Mucosa of stomach (tissue), 1 donor: ENCODE measurements around the gene MARCHF3.
"Not testable (repeated sequence)": the region's sequence is repeated elsewhere in the genome, so short reads cannot be mapped to it uniquely, and the experiment has no call there.

ENCODE experiments used
- H3K27me3 ChIP-seq: one replicate; pipeline ENCODE4 v1.7.0; 2013; ENCODE audit warnings: mild to moderate bottlenecking, low read length; ENCODE audit not compliant: control insufficient read depth, insufficient read depth
- H3K36me3 ChIP-seq: one replicate; pipeline ENCODE4 v1.7.0; 2013; ENCODE audit warnings: low read length; ENCODE audit not compliant: control insufficient read depth, insufficient read depth
- H3K4me1 ChIP-seq: one replicate; pipeline ENCODE4 v1.7.0; 2013; ENCODE audit warnings: mild to moderate bottlenecking, low read length; ENCODE audit not compliant: control insufficient read depth, insufficient read depth
- H3K4me3 ChIP-seq: one replicate; pipeline ENCODE4 v1.7.0; 2013; ENCODE audit warnings: low read length
- H3K9ac ChIP-seq: one replicate; pipeline ENCODE4 v1.7.0; 2013; ENCODE audit warnings: mild to moderate bottlenecking, low read length, moderate library complexity
- H3K9me3 ChIP-seq: one replicate; pipeline ENCODE4 v1.7.0; 2013; ENCODE audit warnings: mild to moderate bottlenecking, low read length, moderate library complexity; ENCODE audit not compliant: control insufficient read depth
- donor health status: Pancreatic carcinoma.

MARCHF3 gene

DNA sequence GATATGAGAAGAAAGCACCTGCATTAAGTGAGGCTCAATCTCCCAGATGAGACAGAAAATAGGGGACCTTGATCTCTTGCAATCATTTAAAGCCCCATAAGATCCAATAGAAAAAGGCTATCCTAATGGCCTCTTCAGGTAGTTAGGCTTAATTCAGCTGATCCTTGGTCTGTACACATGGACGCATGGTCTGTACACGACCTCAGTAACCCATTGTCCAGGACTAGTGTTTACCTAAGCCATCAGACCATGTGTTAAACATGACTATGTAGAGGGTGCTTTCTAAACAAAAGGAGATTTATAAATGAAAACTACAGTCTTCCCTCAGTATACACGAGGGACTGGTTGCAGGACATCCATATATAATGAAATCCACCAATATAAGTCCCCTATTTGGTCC is 7.5 kb downstream of the MARCHF3 start:
- H3K9ac ChIP-seq: no peak overlapping the region

DNA sequence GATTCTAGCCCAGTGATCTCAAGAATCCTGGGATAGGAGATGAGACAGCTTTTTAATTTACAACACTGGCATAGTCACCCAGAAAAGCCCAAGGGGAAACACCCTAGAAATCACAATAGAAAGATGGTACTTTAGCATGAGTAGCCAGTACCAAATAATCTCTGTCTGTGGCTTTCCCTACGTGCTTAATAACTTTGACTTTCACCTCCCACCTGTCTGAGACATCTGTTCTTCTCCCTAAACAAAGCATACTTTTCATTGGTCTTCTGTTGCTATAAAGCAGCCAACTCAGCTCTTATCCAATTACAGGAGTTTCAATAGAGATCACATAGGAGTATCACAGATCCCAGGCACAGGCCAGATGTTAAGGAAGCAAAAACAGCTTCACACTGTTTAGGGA is 10.4 kb downstream of the MARCHF3 start:
- no peak overlapping the region for H3K4me3 ChIP-seq
- H3K9me3 ChIP-seq: no peaks in the 10 kb centered on the region
- H3K36me3 ChIP-seq: no peaks in the 10 kb centered on the region
- no peaks in the 10 kb centered on the region for H3K27me3 ChIP-seq
- no peak overlapping the region for H3K9ac ChIP-seq
- H3K4me1 ChIP-seq: no peaks in the 10 kb centered on the region

More for the DNA sequence above, 7.5 kb downstream of the MARCHF3 start:
- Histone ChIP-seq H3K36me3 (no peaks in the 10 kb centered on the region), H3K4me1 (no peaks in the 10 kb centered on the region), H3K9me3 (no peaks in the 10 kb centered on the region), H3K4me3 (no peak overlapping the region), H3K27me3 (no peaks in the 10 kb centered on the region)

DNA sequence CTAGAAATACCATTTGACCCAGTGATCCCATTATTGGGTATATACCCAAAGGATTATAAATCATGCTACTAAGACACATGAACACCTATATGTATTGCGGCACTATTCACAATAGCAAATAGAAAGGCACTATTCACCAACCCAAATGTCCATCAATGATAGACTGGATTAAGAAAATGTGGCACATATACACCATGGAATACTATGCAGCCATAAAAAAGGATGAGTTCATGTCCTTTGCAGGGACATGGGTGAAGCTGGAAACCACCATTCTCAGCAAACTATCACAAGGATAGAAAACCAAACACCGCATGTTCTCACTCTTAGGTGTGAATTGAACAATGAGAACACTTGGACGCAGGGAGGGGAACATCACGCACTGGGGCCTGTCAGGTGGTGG is 13.6 kb downstream of the MARCHF3 start:
- H3K36me3 ChIP-seq, H3K9ac ChIP-seq, H3K9me3 ChIP-seq, H3K27me3 ChIP-seq, H3K4me1 ChIP-seq, H3K4me3 ChIP-seq: not testable (repeated sequence)

DNA sequence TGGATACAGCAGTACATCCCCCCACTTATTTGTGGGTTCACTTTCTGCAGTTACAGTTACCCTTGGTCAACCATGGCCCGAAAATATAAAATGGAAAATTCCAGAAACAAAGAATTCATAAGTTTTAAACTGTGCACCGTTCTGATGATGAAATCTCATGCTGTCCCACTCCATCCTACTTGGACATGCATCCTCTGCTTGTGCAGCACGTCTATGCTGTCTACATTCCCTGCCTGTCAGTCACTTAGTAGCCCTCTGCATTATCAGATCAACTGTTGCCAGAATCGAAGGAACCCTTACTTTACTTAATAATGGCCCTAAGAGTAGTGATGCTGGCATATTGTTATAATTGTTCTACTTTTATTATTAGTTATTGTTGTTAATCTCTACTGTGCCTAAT is 14.6 kb downstream of the MARCHF3 start:
- Histone ChIP-seq H3K27me3 (no peaks in the 10 kb centered on the region), H3K4me1 (peaks cover 4% of the 10 kb centered on the region), H3K36me3 (no peaks in the 10 kb centered on the region), H3K9me3 (no peaks in the 10 kb centered on the region), H3K9ac (no peak overlapping the region), H3K4me3 (no peak overlapping the region)

DNA sequence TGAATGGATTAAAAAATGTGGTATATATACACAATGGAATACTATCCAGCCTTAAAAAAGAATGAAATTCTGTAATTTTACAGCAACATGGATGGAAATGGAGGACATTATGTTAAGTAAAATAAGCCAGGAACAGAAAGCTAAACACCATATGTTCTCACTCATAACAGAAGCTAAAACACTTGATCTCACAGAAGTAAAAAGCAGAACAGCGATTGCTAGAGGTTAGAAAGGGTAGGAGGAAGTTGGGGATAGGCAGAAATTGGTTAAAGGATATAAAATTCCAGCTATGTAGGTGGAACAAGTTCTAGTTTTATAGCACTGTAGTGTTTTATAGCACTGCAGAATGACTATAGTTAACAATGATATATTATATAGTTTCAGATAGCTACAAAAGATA is 15.8 kb downstream of the MARCHF3 start:
- Histone ChIP-seq H3K4me1 (peaks cover 5% of the 10 kb centered on the region), H3K4me3 (no peak overlapping the region), H3K9me3 (no peaks in the 10 kb centered on the region), H3K27me3 (no peaks in the 10 kb centered on the region), H3K36me3 (no peaks in the 10 kb centered on the region), H3K9ac (no peak overlapping the region)

DNA sequence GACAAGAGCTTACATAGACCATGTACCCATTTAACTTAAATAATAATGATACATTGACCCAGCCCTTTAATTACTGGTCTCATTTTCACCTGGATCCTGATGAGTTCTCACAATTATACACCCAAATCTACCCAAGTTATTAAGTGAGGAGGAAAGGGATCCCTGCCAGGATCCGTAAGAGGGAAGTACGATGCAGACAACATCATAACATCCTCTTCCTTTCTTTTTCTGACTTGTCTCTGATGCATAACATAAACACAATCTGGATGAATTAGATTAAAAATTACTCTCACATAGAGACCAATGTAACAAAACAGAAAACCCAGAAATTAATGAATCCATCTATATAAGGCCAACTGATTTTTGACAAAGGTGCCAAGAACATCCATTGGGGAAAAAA is 17.0 kb downstream of the MARCHF3 start:
- no peaks in the 10 kb centered on the region for H3K36me3 ChIP-seq
- no peak overlapping the region for H3K4me3 ChIP-seq

DNA sequence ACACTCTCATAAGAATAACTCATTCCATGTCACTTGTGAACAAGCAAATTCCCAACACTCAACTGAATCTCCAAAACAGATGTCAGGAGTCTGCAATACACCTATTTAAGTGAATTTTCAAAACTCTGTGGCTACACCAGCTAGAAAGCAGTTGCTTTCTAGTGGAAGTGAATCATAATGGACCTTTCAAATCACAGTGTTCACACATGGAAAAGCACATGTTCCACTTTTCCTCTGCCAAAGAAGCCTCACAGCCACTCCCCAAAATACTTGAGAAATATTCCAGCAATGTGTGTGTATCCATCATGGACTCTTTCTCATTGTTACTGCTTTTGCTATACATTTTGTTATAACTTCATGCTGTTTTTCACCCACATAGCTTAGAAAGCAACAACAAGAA is 17.4 kb downstream of the MARCHF3 start:
- Histone ChIP-seq H3K36me3 (no peaks in the 10 kb centered on the region), H3K9me3 (no peaks in the 10 kb centered on the region), H3K9ac (no peak overlapping the region), H3K4me1 (peaks cover 9% of the 10 kb centered on the region), H3K27me3 (no peaks in the 10 kb centered on the region), H3K4me3 (no peak overlapping the region)

More for the DNA sequence above, 17.0 kb downstream of the MARCHF3 start:
- no peak overlapping the region for H3K9ac ChIP-seq
- H3K9me3 ChIP-seq: no peaks in the 10 kb centered on the region
- peaks cover 9% of the 10 kb centered on the region for H3K4me1 ChIP-seq
- H3K27me3 ChIP-seq: no peaks in the 10 kb centered on the region

DNA sequence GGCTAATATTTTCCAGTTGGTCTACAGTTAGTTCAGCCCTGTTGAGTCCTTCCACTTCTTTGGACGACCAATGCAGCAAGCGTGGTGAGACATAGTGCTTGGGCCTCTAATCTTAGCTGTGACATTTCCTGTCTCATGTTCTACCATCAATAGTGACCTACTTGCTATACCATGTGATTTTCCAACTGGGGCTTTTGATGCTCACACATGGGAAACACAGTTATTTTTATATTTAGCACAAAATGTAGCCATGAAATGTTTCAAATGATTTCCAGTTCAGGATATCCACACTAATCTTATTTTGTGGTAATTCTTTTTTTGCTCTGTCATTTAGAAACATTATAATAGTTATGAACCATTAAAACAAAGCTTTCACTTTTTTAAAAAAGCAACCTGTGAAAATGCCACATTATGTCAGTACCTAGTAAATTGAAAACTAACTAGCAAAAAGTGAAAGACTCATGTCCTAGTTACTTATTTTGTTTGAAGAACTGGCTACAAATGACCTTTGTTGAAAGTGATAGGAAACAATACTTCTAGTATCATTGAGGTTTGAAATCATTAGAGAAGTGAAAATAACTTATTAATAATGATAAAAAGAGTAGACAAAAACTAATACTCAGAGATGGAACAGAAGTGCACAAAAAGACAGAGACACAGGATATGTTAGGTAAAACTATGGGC is 18.3 kb downstream of the MARCHF3 start:
- Histone ChIP-seq H3K27me3 (no peaks in the 10 kb centered on the region), H3K9ac (no peak overlapping the region), H3K9me3 (no peaks in the 10 kb centered on the region), H3K36me3 (no peaks in the 10 kb centered on the region), H3K4me1 (peaks cover 9% of the 10 kb centered on the region), H3K4me3 (no peak overlapping the region)

DNA sequence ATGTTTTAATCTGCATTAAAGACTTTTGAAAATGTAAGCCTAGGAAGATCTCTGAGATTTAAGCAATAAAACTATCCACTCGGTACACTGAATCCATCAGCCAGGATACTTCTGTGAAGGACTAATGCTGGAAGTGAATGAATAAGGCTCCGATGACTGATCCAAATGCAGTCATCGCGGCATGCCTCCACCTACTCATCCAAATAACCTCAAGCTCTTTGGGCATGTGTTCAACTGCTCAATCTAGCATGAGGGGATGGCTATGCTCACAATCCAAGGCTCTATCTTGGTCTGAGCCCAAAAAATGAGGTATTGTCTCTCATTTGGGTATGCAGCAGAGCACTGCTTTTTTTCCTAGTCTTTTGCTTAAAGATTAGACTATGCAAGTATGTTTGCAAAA is 19.2 kb downstream of the MARCHF3 start:
- peaks cover 13% of the 10 kb centered on the region for H3K4me1 ChIP-seq
- no peaks in the 10 kb centered on the region for H3K9me3 ChIP-seq
- no peak overlapping the region for H3K9ac ChIP-seq
- no peaks in the 10 kb centered on the region for H3K36me3 ChIP-seq
- no peak overlapping the region for H3K4me3 ChIP-seq
- no peaks in the 10 kb centered on the region for H3K27me3 ChIP-seq

DNA sequence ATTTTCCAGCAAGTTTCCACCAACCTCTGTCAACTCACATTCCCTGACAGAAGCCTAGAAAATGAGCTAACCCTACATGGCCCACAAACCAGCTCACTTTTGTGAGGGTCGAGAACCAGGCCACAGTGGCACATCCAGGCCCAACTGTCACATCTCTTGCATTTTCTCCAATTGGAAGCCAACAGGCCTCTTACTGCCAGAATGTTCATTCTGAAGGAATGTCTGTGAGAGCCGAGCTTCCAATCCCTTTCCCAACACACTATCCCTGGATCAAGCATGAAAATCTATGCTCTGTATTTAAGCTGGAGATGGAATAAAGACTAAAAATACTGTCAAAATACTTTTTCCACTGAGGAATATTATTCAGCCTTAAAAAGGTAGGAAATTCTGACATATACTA is 20.0 kb downstream of the MARCHF3 start:
- Histone ChIP-seq H3K4me3 (no peak overlapping the region), H3K27me3 (no peaks in the 10 kb centered on the region), H3K36me3 (no peaks in the 10 kb centered on the region), H3K9ac (no peak overlapping the region), H3K9me3 (no peaks in the 10 kb centered on the region), H3K4me1 (peaks cover 13% of the 10 kb centered on the region)

DNA sequence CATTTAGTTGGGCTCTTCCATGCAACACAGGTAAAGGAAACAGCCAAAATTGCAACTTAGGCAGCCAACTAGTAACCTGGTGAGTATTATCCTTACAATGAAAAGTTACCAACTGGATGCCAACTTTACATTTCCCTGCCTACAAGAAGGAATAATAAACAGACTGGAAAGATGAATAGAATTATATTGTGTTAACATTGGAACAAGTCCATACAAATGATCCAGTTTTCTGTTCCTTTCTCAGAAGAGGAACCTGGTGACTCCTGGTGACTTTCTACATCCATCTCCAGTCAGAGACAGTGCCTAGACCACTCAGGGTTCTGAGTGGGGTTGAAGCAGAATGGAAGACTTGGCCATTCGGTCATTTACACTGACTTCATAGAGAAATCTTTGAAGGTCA is 20.6 kb downstream of the MARCHF3 start:
- no peaks in the 10 kb centered on the region for H3K27me3 ChIP-seq
- H3K4me3 ChIP-seq: no peak overlapping the region
- peaks cover 15% of the 10 kb centered on the region for H3K4me1 ChIP-seq
- no peaks in the 10 kb centered on the region for H3K9me3 ChIP-seq
- no peak overlapping the region for H3K9ac ChIP-seq
- H3K36me3 ChIP-seq: no peaks in the 10 kb centered on the region

DNA sequence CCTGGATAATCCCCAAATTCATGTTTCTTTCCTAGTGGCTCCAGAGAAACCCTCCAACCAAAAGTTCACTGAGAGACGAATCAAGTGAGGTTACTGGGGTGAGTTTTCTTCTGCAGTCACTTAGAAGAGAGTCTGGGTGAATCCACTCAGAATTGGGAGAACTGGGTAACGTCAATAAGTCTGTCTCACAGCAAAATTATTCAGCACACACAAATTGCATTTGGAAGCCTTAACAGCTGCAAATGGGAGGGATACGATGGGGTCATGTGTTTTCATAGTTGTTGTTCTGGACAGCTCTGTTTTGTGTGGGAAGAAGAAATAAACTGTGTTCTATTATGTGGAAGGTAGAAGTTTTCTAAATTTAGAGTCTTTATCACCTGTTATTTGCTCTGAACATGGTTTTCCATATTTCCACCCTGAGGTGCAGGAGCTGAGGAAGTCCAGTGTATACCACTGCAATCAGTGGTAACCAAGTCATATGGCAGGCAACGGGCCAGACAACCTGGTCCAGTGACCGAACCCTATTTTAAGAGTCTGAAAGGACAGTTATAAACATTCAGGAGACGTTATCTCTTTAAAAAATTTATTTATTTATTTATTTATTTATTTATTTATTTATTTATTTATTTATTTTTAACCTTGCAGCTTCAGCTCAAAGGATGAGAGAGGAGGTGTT is 21.9 kb downstream of the MARCHF3 start:
- peaks cover 22% of the 10 kb centered on the region for H3K4me1 ChIP-seq
- H3K4me3 ChIP-seq: no peak overlapping the region
- H3K36me3 ChIP-seq: no peaks in the 10 kb centered on the region
- H3K9ac ChIP-seq: no peak overlapping the region
- H3K9me3 ChIP-seq: no peaks in the 10 kb centered on the region
- H3K27me3 ChIP-seq: no peaks in the 10 kb centered on the region
